Heart left ventricle (tissue), 16 donors: ENCODE results near the gene CLDN24. TPM values are rescaled to one million over a fixed set of nuclear protein-coding genes. Genes with fewer than 3 reads are reported as not detected.

ENCODE experiments used
- ATAC-seq, 4 donors: fragments of 200-7000 bp; cut with Tn5 transposase; one replicate each; pipeline ENCODE4 v1.9.1; 2020 to 2022; ENCODE audit warnings: moderate library complexity in 4 of 4, mild to moderate bottlenecking in 3 of 4, moderate number of reproducible peaks in 1 of 4
- DNase-seq, 5 donors: peaks; one replicate each; pipeline ENCODE4 v3.0.0-alpha.2; 2020
- H3K27ac ChIP-seq, 12 donors: fragments of 200-600 bp; sonication (generic) in 4 of 12; one replicate each; pipeline versions ENCODE4 v1.5.0 to v1.8.0; 2016 to 2022; ENCODE audit warnings: mild to moderate bottlenecking in 2 of 12
- H3K27me3 ChIP-seq, 9 donors: fragments of 200-600 bp; sonication (generic) in 2 of 9; one replicate each; pipeline versions ENCODE4 v1.5.1 to v1.8.0; 2016 to 2022; ENCODE audit warnings: mild to moderate bottlenecking in 3 of 9
- H3K36me3 ChIP-seq, 9 donors: fragments of 200-600 bp; sonication (generic) in 2 of 9; one replicate each; pipeline versions ENCODE4 v1.5.0 to v1.8.0; 2018 to 2022; ENCODE audit warnings: mild to moderate bottlenecking in 2 of 9
- H3K4me1 ChIP-seq, 12 donors: fragments of 200-600 bp; sonication (generic) in 4 of 12; one replicate each; pipeline versions ENCODE4 v1.5.0 to v1.8.0; 2016 to 2022; ENCODE audit warnings: mild to moderate bottlenecking in 3 of 12
- H3K4me3 ChIP-seq, 12 donors: fragments of 200-600 bp; sonication (generic) in 4 of 12; one replicate each; pipeline versions ENCODE4 v1.5.0 to v1.8.0; 2017 to 2022; ENCODE audit warnings: mild to moderate bottlenecking in 9 of 12, moderate library complexity in 4 of 12
- H3K9me3 ChIP-seq, 12 donors: fragments of 200-600 bp; sonication (generic) in 4 of 12; one replicate each; pipeline versions ENCODE4 v1.5.0 to v1.8.0; 2016 to 2022; ENCODE audit warnings: mild to moderate bottlenecking in 1 of 12
- POLR2A ChIP-seq, 2 donors: fragments of 450-650 bp; IDR thresholded peaks; one replicate each; pipeline ENCODE4 v1.6.1; 2017; ENCODE audit warnings: antibody characterized with exemption in 2 of 2, mild to moderate bottlenecking in 2 of 2, moderate library complexity in 2 of 2
- WGBS, 4 donors: extraction: QIAGEN DNeasy Blood & Tissue Kit in 2 of 4; methylation state at CpG; one replicate each; pipeline versions ENCODE4 v1.1.5 to v1.1.7; 2013 to 2018; 5-methylcytosine and 5-hydroxymethylcytosine counted together
- intact Hi-C, 10 donors: fragments of 100-400 bp; cut with DNase I; formaldehyde crosslinking; loops; one replicate each; pipeline versions ENCODE4 v1.11.1 to v1.14.2; 2022
- long read RNA-seq, 3 donors: library from polyadenylated mRNA; unstranded; transcript quantifications; one replicate each; pipeline ENCODE4 v2.0.0, GENCODE V29; 2020 to 2021
- polyA plus RNA-seq, 2 donors: library from polyadenylated mRNA; stranded (reverse); fragments of 200-250 nt; gene quantifications; one replicate each; pipeline ENCODE4 v1.2.3, GENCODE V29; 2013
- total RNA-seq, 9 donors: library from RNA; depleted of rRNA in 2 of 9; stranded (reverse); fragments of >200 nt in 2 of 9; fragmentation: NEBNext Ultra II Directional in 3 of 9; extraction: Animal tissue kit (Norgen Biotek cat#: 25700) in 3 of 9; gene quantifications; one replicate each; pipeline versions ENCODE4 v1.1.0 to v1.2.4, GENCODE V29; 2016 to 2023
- TF ChIP-seq, protein P1 (sequence below), 12 donors: fragments of 200-600 bp; sonication (generic) in 4 of 12; IDR thresholded peaks; one replicate each; pipeline versions ENCODE4 v1.5.0 to v1.8.0; 2018 to 2022; ENCODE audit warnings: antibody characterized with exemption in 12 of 12, mild to moderate bottlenecking in 5 of 12
- donor health status: ischemic (EF 13 %, LVEDD 7.1; RV severe dilation, severe dysfunction).
- donor health status: healthy with polysubstance abuse.
- donor health status: DM: no; HTN: yes; CAD: no.
- donor health status: DM: no; HTN: no; CAD: no.
- donor health status: ischemic (EF 25% LVEDD 6.9; RV normal size, moderate dysfunction).
- donor health status: ischemic (EF 25% LVEDD 5.7; RV mildly dilated, moderate dysfunction).
- donor health status: healthy.
- donor health status: DM: yes; HTN: yes; CAD: no.
- donor health status: ischemic (EF 35%, LVEDD 5.7; RV mildly dilated, moderate dysfunction).
- donor health status: nonischemic (EF 11% LVEDD 7.7; RV severe dilation, severe dysfunction).
- donor health status: DM: yes; HTN: yes; CAD: no.
- donor health status: PGD.
- donor health status: ischemic (EF 29% LVEDD 5.4; RV normal size, mild dysfunction).
- donor health status: nonischemic (EF 23%, LVEDD 6.1; RV moderate dilation, normal function).

CLDN24 gene
- total RNA-seq (not detected), polyA plus RNA-seq (not detected)
- long read RNA-seq, donor 1 = 0 reads
- long read RNA-seq, donor 2 = 0 reads
- long read RNA-seq, donor 3 = 0 reads

DNA sequence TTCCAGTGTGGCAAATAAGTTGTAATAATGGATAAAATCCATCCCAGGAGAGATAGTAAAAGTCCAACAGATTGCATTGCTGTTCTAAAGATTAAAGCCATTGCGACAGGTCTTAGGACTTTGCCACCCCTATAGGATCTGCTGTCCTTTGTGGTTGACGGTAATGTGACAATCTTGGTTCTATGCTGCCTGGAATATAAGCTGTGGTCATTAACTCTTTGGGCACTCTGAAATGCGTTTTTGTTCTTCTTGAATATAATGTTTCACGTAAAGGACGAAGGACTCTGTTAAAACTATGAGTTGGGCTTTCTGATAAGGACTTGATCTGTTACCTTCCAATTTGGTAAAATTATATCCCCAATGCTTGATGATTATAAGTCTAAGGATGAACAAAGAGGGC, at the start of gene CLDN24:
TSS of gene CLDN24 (minus strand) at position 101 of the 400 bp plus-strand sequence. CDS start at position 101, 0 bp downstream.
- DNase-seq = no peak
- no peaks in the 10 kb centered on the region for H3K27me3 ChIP-seq
- H3K36me3 ChIP-seq = peaks cover 0 to 22% (median 7%) of the 10 kb centered on the region in 9 donors
- 92 to 97% (median 95%) methylated on average over 5 of the region's 5 CpGs for WGBS, 4 donors
- intact Hi-C loops = no loop called here
- ATAC-seq = no peak
- TF ChIP-seq, protein P1, sequence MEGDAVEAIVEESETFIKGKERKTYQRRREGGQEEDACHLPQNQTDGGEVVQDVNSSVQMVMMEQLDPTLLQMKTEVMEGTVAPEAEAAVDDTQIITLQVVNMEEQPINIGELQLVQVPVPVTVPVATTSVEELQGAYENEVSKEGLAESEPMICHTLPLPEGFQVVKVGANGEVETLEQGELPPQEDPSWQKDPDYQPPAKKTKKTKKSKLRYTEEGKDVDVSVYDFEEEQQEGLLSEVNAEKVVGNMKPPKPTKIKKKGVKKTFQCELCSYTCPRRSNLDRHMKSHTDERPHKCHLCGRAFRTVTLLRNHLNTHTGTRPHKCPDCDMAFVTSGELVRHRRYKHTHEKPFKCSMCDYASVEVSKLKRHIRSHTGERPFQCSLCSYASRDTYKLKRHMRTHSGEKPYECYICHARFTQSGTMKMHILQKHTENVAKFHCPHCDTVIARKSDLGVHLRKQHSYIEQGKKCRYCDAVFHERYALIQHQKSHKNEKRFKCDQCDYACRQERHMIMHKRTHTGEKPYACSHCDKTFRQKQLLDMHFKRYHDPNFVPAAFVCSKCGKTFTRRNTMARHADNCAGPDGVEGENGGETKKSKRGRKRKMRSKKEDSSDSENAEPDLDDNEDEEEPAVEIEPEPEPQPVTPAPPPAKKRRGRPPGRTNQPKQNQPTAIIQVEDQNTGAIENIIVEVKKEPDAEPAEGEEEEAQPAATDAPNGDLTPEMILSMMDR (IDR thresholded peaks at IDR 0.05) = no peak
- no peak for TF ChIP-seq POLR2A (IDR thresholded peaks at IDR 0.05)
- H3K27ac ChIP-seq = no peak within 1 kb of the TSS
- H3K4me3 ChIP-seq = no peak within 1 kb of the TSS
- H3K4me1 ChIP-seq = no peaks in the 10 kb centered on the region
- H3K9me3 ChIP-seq = no peaks in the 10 kb centered on the region

DNA sequence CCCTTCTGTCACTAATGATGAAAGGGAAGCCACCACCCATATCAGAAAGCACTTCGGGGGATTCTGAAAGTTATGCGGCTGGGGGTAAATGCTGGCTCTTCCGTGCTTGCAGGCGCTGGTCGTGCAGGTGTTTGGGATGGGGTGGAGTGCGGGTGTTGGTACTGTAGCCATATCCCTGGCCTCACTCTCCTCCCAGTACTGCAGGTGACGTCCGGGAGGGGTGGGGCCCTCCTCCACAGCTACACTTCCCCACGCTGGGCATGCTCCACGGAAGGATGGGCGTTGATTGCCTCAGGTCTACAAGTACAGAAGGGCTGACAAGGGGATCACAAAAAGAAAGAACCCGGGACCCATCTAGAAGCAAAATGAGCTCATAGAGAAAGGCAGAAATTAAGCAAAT, 48.6 kb upstream of the CLDN24 start:
- DNase-seq (no peak), ATAC-seq (no peak)
- TF ChIP-seq, protein P1 (IDR thresholded peaks at IDR 0.05) = no peak
- TF ChIP-seq POLR2A (IDR thresholded peaks at IDR 0.05) = no peak
- Histone ChIP-seq H3K4me1 (no peaks in the 10 kb centered on the region), H3K4me3 (no peak overlapping the region), H3K27me3 (no peaks in the 10 kb centered on the region), H3K36me3 (no peaks in the 10 kb centered on the region), H3K27ac (no peak overlapping the region), H3K9me3 (peaks cover 0 to 13% (median 3%) of the 10 kb centered on the region in 12 donors)
- 64 to 78% (median 69%) methylated on average over 12 of the region's 12 CpGs for WGBS, 4 donors
- intact Hi-C loops = no loop called here

DNA sequence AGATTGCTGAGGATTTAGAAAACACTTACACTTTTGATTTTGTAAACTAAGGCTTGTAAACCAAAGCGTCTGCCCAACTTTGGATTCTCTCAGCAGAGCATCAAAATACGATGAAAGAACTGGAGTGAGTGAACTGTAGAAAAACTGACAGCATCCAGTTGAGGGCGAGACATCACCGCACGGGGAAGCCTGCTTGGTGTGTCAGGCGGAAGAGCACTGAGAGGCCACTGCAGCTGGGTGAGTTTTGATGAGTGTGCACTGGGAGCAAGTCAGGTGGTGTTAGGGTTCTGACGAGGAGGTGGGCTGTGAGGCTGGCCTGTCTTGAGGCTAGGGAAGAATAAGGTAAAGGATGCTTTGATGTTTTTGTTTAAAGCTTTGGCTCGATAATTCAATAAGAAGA, 46.8 kb upstream of the CLDN24 start:
- TF ChIP-seq, protein P1 (IDR thresholded peaks at IDR 0.05) = no peak
- no peak for TF ChIP-seq POLR2A (IDR thresholded peaks at IDR 0.05)
- peaks cover 0 to 13% (median 3%) of the 10 kb centered on the region in 12 donors for H3K9me3 ChIP-seq
- intact Hi-C loops = no loop called here
- ATAC-seq = no peak
- 78 to 83% (median 79%) methylated on average over 8 of the region's 8 CpGs for WGBS, 4 donors
- H3K4me1 ChIP-seq = no peaks in the 10 kb centered on the region
- H3K27ac ChIP-seq = no peak overlapping the region
- H3K27me3 ChIP-seq = no peaks in the 10 kb centered on the region
- H3K36me3 ChIP-seq = no peaks in the 10 kb centered on the region
- DNase-seq = no peak
- H3K4me3 ChIP-seq = no peak overlapping the region

DNA sequence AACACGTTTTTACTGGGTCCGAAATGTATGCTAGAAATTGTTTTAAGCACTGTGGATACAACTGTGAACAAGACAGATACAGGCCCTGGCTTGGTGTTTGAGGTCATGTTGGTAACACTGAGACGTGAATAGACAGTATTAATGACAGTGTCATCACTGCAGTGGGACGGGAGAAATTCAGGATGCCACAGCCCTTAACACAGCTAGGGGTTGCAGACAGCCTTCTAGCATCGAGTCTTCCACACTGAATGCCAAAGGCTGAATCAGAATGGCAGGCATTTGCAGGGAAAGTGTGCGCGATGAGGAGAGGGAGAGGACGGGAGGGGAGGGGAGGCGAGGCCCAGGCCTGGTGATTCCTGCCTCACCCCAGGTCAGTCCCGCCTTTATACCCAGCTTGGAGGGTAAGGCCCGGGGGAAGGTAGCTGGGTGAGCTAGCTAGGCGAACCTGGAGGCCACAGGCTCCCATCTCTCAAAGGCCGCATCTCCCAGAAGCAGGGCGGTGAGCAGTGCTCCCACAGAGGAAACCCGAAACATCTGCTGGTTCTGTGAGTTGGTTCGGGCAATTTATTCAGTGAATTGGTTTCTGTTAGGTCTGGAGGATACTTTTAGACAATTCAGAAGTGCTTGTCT, 44.1 kb upstream of the CLDN24 start:
- H3K27ac ChIP-seq = no peak overlapping the region
- WGBS, 4 donors = 86 to 91% (median 87%) methylated on average over 10 to 16 of the region's 16 CpGs
- TF ChIP-seq, protein P1 (IDR thresholded peaks at IDR 0.05) = no peak
- TF ChIP-seq POLR2A (IDR thresholded peaks at IDR 0.05) = no peak
- no peaks in the 10 kb centered on the region for H3K27me3 ChIP-seq
- DNase-seq = no peak
- intact Hi-C loops = no loop called here
- no peak overlapping the region for H3K4me3 ChIP-seq
- no peaks in the 10 kb centered on the region for H3K36me3 ChIP-seq
- no peak for ATAC-seq
- peaks cover 0 to 4% (median 0%) of the 10 kb centered on the region in 12 donors for H3K9me3 ChIP-seq
- H3K4me1 ChIP-seq = no peaks in the 10 kb centered on the region
